GM12865 (cell line): ENCODE measurements around the gene ACOT12.

ENCODE experiments used
- DNase-seq: peaks from one replicate; pipeline ENCODE4 v3.0.0; 2010; ENCODE audit warnings: low read depth
- H3K4me3 ChIP-seq: 2 replicates; pipeline ENCODE4 v1.5.1; 2011; ENCODE audit warnings: mild to moderate bottlenecking, low read depth, low read length, control low read depth
- TF ChIP-seq, protein P1 (sequence below): IDR thresholded peaks from 2 replicates; pipeline ENCODE4 v1.5.1; 2011; ENCODE audit warnings: low read length, control low read depth, low read depth, inconsistent platforms; ENCODE audit not compliant: insufficient read depth; ENCODE audit errors: missing control alignments

The ACOT12 gene

DNA sequence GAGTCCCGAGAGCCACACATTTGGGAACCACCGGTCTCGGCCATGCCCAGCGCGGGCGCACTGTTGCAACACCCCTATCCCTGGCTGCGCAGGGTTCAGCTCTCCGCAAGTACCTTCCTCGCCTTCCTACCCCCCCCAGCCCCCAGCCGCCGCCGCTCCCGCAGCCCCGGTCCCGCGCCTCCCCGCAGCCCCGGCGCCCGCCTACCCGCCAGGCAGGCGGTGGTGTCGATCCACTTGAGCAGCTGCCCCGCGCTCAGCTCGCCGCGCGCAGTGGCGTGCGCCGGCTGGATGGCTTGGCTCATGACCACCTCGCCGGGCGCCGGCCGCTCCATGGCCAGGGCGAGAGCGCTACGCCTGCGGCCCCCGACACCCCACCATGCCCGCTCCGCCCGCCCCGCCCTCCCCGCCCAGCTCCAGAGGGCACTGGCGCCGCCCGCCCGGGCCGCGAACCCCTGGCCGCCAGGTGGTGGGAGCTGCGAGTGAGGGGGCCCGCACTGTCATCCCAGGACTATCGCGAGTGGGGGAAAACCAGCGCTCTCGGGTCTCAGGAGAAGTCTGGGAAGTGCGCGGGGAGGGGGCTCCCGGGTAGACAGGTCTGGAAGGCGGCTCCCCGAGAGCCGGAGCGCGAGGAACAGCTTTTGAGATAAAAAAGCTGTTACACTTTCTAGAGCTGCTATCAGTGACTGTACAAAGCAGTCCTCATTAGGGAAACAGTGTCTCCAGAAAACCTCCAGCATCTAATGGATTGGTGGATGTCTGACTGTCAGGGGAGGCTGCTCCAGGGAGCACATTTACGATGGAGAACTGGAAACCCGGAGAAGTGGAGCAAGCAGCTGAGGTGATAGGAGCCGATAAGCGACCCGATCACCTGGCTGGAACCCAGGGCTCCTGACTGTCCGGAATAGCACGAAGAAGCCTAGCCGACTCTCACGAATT is at the start of gene ACOT12:
Gene ACOT12, minus strand, starts transcription at position 352 of the 936 bp plus-strand sequence. Its CDS starts 20 bp downstream, at position 332.
- no peak for DNase-seq
- TF ChIP-seq, protein P1, sequence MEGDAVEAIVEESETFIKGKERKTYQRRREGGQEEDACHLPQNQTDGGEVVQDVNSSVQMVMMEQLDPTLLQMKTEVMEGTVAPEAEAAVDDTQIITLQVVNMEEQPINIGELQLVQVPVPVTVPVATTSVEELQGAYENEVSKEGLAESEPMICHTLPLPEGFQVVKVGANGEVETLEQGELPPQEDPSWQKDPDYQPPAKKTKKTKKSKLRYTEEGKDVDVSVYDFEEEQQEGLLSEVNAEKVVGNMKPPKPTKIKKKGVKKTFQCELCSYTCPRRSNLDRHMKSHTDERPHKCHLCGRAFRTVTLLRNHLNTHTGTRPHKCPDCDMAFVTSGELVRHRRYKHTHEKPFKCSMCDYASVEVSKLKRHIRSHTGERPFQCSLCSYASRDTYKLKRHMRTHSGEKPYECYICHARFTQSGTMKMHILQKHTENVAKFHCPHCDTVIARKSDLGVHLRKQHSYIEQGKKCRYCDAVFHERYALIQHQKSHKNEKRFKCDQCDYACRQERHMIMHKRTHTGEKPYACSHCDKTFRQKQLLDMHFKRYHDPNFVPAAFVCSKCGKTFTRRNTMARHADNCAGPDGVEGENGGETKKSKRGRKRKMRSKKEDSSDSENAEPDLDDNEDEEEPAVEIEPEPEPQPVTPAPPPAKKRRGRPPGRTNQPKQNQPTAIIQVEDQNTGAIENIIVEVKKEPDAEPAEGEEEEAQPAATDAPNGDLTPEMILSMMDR: no peak

DNA sequence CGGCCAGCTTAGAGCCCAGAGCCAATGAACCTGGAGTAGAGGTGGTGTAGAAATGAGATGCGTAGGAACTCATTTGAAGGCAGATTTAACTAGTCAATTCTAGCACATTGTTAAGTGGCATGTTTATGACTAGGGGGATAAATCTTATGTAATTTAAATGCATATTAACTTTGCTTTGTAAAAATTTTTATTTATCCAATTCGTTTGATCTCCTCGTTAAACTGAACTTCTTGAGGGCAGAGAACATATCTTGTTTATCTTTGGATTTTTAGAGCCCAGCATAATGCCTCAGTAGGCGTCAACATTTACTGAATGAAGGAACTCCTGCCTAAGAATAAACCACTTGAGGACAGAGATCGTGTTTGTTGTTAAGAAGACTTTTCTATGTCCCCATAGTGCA is 41.1 kb upstream of the ACOT12 start:
- no peak overlapping the region for H3K4me3 ChIP-seq
- no peak for DNase-seq
- TF ChIP-seq, protein P1: no peak

More for the DNA sequence above, at the start of gene ACOT12:
- no peak within 1 kb of the TSS for H3K4me3 ChIP-seq

DNA sequence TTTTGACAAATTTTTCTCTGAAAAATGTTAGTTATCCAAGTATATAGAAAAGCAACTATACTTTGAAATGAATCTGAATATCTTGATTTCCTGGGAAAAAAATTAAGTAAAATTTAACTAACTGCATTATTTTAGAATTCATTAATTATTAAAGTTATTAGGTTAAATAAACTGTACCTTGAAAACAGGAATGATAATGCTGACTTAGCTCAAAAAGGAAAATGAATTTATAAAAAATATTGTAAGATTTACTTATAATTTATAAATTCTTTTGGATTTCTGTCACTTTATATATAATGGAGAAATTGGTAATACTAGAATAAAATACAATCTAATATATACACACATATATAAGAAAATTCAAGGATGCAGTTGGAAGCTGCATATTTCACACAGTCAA is 36.1 kb upstream of the ACOT12 start:
- H3K4me3 ChIP-seq: no peak overlapping the region
- DNase-seq: no peak
- TF ChIP-seq, protein P1: no peak

DNA sequence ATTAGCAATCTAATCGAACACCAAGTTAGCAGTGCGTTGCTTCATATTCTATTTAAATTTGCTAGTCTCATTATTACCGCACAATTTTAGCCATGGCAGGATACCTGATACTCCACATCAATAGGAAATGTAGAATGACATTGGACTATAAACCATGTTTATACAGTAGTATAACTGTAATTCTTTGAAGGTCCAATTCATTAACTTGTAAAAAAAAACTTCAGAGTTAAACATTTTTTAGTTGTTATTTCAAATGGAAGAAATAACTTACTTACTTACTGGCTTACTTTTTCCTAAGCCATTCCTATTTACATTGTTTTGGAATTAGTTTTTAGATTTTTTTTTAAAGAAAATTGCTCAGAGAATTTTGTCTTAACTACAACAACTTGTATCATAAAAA is 35.4 kb upstream of the ACOT12 start:
- DNase-seq: no peak
- TF ChIP-seq, protein P1: no peak
- no peak overlapping the region for H3K4me3 ChIP-seq

DNA sequence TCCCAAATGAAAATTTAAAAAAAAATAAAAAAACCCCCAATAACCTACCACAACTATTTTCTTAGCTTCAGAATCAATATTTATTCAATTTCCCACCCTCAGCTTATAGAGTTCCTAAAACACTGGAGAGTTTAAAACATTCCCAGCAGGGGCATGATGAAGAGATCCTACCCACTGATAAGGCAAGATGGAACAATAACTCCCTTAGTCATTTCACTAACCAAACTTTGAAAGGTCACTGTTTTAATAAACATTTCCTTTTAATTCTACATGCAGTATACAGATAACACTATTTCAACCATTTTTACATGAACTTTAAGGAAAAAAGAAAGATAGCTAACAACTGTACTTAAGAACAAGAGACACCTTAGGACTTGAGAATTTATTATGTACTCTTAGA is 34.9 kb upstream of the ACOT12 start:
- no peak overlapping the region for H3K4me3 ChIP-seq
- TF ChIP-seq, protein P1: no peak
- DNase-seq: no peak

DNA sequence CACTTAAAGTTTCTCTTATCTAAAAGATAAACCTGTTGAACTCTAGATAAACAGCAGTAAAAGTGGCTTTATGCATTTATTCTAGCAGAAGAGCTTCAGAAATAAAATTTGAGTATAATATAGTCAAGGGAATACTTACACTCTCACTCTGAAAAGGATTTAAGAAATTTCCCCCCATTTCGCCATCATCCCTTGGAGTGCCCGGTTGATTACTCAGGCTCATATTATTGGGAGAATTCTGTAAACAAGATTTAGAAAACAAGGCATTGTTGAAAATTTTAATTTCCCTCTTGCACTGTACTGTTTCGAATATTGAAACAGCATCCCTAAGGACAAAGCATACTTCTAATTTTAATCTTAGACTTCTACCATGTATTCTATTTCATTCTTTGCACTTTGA is 34.5 kb upstream of the ACOT12 start:
- no peak overlapping the region for H3K4me3 ChIP-seq
- TF ChIP-seq, protein P1: no peak
- DNase-seq: no peak
